22Rv1 (cell line): ENCODE data around the gene CACNB2.

Source experiments
- ZFX ChIP-seq: fragments of 450-650 bp; IDR thresholded peaks from 2 replicates; pipeline ENCODE4 v1.6.1; 2017; ENCODE audit warnings: antibody characterized with exemption, borderline replicate concordance
- TF ChIP-seq, protein P1 (sequence below): fragments of 450-650 bp; IDR thresholded peaks from 2 replicates; pipeline ENCODE4 v1.5.1; 2017; ENCODE audit warnings: mild to moderate bottlenecking

DNA sequence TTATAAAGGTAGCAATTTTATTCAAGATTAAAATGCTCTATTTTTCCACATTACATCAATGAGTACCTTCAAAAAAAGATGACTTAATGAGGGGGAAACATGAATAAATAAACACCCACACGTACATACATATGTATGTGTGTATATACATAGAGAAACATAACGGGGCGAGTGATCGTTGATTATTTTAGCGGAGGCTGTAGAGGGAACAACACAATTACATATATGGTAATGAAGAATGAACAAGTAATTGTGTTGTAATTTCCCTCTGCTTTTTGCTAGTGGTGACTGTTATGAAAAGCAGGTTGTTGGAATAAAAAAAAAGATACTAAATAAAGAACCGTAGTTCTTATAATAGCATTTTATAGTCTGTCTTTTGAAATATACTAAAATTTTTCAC lies 63.2 kb downstream of the CACNB2 start:
- TF ChIP-seq, protein P1, sequence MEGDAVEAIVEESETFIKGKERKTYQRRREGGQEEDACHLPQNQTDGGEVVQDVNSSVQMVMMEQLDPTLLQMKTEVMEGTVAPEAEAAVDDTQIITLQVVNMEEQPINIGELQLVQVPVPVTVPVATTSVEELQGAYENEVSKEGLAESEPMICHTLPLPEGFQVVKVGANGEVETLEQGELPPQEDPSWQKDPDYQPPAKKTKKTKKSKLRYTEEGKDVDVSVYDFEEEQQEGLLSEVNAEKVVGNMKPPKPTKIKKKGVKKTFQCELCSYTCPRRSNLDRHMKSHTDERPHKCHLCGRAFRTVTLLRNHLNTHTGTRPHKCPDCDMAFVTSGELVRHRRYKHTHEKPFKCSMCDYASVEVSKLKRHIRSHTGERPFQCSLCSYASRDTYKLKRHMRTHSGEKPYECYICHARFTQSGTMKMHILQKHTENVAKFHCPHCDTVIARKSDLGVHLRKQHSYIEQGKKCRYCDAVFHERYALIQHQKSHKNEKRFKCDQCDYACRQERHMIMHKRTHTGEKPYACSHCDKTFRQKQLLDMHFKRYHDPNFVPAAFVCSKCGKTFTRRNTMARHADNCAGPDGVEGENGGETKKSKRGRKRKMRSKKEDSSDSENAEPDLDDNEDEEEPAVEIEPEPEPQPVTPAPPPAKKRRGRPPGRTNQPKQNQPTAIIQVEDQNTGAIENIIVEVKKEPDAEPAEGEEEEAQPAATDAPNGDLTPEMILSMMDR = no peak
- no peak for TF ChIP-seq ZFX
